Activated naive CD4-positive, alpha-beta T cell treated with anti-CD3 and anti-CD28 coated beads, Interleukin-2, amount 50 U/mL, for 24 hours (primary cell): ENCODE data around the gene ZNF846.
"Not testable (repeated sequence)": the region's sequence is repeated elsewhere in the genome, so short reads cannot be mapped to it uniquely, and the experiment has no call there.

Experiments used
- H3K27ac Mint-ChIP-seq: one replicate; pipeline ENCODE4 v1.8.0; 2021; ENCODE audit warnings: mild to moderate bottlenecking, mixed read lengths
- H3K27me3 Mint-ChIP-seq: one replicate; pipeline ENCODE4 v1.8.0; 2021; ENCODE audit warnings: mixed read lengths
- H3K36me3 Mint-ChIP-seq: one replicate; pipeline ENCODE4 v1.8.0; 2021; ENCODE audit warnings: mixed read lengths
- H3K4me1 Mint-ChIP-seq: one replicate; pipeline ENCODE4 v1.8.0; 2021; ENCODE audit warnings: mixed read lengths
- H3K4me3 Mint-ChIP-seq: one replicate; pipeline ENCODE4 v1.8.0; 2021; ENCODE audit warnings: mild to moderate bottlenecking, mixed read lengths
- H3K9me3 Mint-ChIP-seq: one replicate; pipeline ENCODE4 v1.8.0; 2021; ENCODE audit warnings: mixed read lengths

ZNF846 gene

DNA sequence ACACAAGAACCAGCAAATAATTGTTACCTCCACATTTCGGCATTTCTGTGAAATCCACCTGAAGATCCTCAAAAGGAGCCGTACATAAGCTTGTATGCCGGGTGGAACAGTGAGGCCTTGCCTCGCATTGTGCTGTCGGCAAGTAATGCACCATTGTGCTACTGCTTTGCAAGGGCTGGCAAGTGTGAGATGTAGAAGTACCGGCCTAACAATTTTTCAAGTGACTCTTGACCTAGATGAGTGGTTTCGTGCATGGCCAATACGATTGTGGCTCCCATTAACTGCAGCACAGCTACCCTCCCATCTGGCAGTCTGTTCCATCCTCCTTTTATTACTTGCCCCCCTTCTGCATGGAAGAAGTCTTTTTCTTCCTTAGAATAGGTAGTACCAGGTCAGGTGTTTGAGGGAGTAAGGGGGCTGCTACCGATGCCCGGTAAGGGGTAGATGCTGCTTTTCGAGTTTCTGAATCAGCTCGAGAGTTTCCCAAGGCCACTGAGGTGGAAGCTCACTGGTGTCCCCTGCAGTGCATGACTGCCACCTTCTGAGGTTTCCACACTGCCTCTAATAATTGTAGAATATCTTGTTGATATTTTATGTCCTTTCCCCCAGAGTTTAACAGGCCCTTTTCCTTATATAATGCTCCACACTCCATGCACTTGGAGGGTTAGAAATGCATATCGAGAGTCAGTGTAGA is 42.9 kb downstream of the ZNF846 start:
- H3K9me3 Mint-ChIP-seq, H3K27me3 Mint-ChIP-seq, H3K4me3 Mint-ChIP-seq, H3K4me1 Mint-ChIP-seq, H3K36me3 Mint-ChIP-seq, H3K27ac Mint-ChIP-seq: not testable (repeated sequence)

GRCh38 chr19:9724157-9724556 is 44.4 kb downstream of the ZNF846 start:
- peaks cover 4% of the 10 kb centered on the region for H3K36me3 Mint-ChIP-seq
- no peaks in the 10 kb centered on the region for H3K9me3 Mint-ChIP-seq
- peaks cover 10% of the 10 kb centered on the region for H3K4me1 Mint-ChIP-seq
- peaks cover 4% of the 10 kb centered on the region for H3K27me3 Mint-ChIP-seq
- no peak overlapping the region for H3K27ac Mint-ChIP-seq
- no peak overlapping the region for H3K4me3 Mint-ChIP-seq

GRCh38 chr19:9721861-9722260 is 46.7 kb downstream of the ZNF846 start:
- Mint-ChIP-seq H3K4me3 (no peak overlapping the region), H3K27ac (no peak overlapping the region), H3K36me3 (peaks cover 4% of the 10 kb centered on the region), H3K27me3 (peaks cover 6% of the 10 kb centered on the region), H3K4me1 (peaks cover 10% of the 10 kb centered on the region), H3K9me3 (no peaks in the 10 kb centered on the region)

GRCh38 chr19:9720541-9720940 is 48.0 kb downstream of the ZNF846 start:
- peaks cover 4% of the 10 kb centered on the region for H3K36me3 Mint-ChIP-seq
- no peak overlapping the region for H3K27ac Mint-ChIP-seq
- no peaks in the 10 kb centered on the region for H3K9me3 Mint-ChIP-seq
- H3K27me3 Mint-ChIP-seq, result peaks cover 9% of the 10 kb centered on the region
- H3K4me3 Mint-ChIP-seq, result no peak overlapping the region
- H3K4me1 Mint-ChIP-seq, result peaks cover 10% of the 10 kb centered on the region

DNA sequence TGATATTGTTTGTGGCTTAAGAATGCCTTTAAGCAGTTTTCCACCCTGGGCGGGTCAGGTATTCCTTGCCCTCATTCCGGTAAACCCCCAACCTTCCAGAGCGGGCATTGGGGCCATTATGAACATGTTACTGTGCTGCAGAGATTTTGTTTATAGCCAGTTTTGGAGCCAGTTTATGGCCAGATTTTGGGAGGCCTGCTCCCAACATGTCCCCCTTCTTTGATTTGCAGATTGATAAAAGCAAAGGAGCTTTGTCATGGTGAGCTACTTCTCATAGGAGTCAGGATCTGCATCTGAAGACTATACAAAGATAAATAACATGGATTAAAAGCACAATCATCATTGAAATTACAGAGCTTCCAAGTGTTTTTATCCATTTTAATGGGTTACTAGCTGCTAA is 56.7 kb downstream of the ZNF846 start:
- peaks cover 12% of the 10 kb centered on the region for H3K36me3 Mint-ChIP-seq
- H3K4me3 Mint-ChIP-seq, result no peak overlapping the region
- H3K4me1 Mint-ChIP-seq, result no peaks in the 10 kb centered on the region
- peaks cover 4% of the 10 kb centered on the region for H3K27me3 Mint-ChIP-seq
- H3K9me3 Mint-ChIP-seq, result peaks cover 32% of the 10 kb centered on the region
- no peak overlapping the region for H3K27ac Mint-ChIP-seq

DNA sequence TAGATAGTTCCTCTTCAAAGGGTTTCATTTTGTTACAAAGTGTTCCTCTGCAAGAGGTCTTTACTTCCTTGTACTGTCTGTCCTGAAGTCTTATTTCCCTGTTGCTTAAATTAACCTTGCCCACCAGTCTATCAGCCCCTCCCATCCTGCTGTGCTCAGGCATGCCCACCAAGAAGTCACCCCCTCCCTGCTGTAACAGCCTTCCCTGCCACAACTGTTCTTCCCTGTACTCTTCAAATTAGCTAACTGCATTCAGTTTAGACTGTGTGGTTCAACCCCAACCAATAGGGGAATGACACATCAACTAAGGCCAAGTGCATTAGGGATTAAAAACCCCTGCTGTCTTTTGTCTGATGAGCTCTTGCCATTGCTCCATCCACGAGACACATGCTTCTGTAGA is 59.2 kb downstream of the ZNF846 start:
- Mint-ChIP-seq H3K27me3 (no peaks in the 10 kb centered on the region), H3K27ac (no peak overlapping the region), H3K4me3 (no peak overlapping the region), H3K36me3 (peaks cover 12% of the 10 kb centered on the region), H3K9me3 (peaks cover 32% of the 10 kb centered on the region), H3K4me1 (no peaks in the 10 kb centered on the region)

GRCh38 chr19:9705836-9706235 is 62.7 kb downstream of the ZNF846 start:
- Mint-ChIP-seq H3K4me1 (peaks cover 4% of the 10 kb centered on the region), H3K9me3 (peaks cover 10% of the 10 kb centered on the region), H3K4me3 (no peak overlapping the region), H3K36me3 (peaks cover 3% of the 10 kb centered on the region), H3K27me3 (no peaks in the 10 kb centered on the region), H3K27ac (no peak overlapping the region)

GRCh38 chr19:9702186-9702585 is 66.4 kb downstream of the ZNF846 start:
- Mint-ChIP-seq H3K36me3 (peaks cover 5% of the 10 kb centered on the region), H3K9me3 (no peaks in the 10 kb centered on the region), H3K4me1 (peaks cover 4% of the 10 kb centered on the region), H3K27ac (no peak overlapping the region), H3K4me3 (no peak overlapping the region), H3K27me3 (no peaks in the 10 kb centered on the region)
